Measurements from ENCODE around the gene CACNA1I.

- TF ChIP-seq CTCF (IDR thresholded peaks at IDR 0.05) (no peak), POLR2A (IDR thresholded peaks at IDR 0.05) (no peak)
Observed at GRCh38 chr22:39680486-39680885, 109.9 kb downstream of the CACNA1I start.
